ENCODE results near the gene FAM193A.

FAM193A gene

DNA sequence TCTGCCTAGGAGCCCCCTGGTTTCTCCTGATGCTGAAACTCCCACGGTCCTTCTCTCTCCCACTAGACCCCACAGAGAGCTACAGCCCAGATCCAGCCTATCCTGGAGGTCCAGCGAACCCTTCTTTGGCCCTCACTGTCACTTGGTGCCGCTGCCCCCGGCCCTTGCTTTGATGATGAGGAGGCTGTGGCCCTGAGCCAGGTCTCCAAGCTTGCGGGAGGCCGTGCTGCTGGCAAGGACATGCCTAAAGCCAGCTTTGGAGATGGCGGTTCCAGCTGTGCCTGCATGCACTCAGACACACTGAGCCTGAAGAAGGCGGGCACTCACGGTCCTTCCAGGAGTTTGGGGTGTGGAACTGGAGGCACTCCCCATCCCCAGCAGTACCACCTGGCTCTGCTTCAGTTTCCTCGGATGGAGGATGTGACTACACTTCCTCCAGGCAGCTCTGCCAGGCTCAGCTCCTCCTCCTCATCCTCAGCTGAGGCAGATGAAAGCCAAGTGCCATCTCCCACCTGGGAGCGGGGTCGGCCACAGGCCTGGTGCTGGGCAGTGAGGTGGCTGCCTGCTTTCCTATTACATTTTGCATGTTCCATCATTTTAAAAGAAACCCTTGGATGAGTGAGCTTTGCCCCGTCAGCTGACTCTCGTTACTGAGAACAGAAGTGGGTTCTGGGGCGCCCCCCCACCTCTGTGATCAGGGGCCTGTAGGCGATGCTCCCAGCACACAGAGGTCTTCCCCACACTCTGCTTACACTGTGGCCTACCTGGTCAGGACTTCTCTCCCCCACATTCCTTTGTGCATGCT, 210.6 kb downstream of the FAM193A start:
- TF ChIP-seq BACH2 (CRISPR knock-in tag; IDR thresholded peaks at IDR 0.05; ENCODE audit: borderline replicate concordance) (no peak), ESRRG (CRISPR knock-in tag; IDR thresholded peaks at IDR 0.05) (no peak), TOX (CRISPR knock-in tag; IDR thresholded peaks at IDR 0.05; ENCODE audit: borderline replicate concordance) (no peak), ZFP3 (CRISPR knock-in tag; IDR thresholded peaks at IDR 0.05) (no peak), SNAI2 (CRISPR knock-in tag; IDR thresholded peaks at IDR 0.05) (no peak), OSR1 (CRISPR knock-in tag; IDR thresholded peaks at IDR 0.05) (no peak), ISL1 (CRISPR knock-in tag; IDR thresholded peaks at IDR 0.05) (no peak), ZNF565 (CRISPR knock-in tag; conservative IDR thresholded peaks at IDR 0.05; ENCODE audit: low read depth) (no peak), ZNF70 (CRISPR knock-in tag; IDR thresholded peaks at IDR 0.05) (no peak), ZC3H10 (CRISPR knock-in tag; IDR thresholded peaks at IDR 0.05) (no peak), ZNF8 (CRISPR knock-in tag; IDR thresholded peaks at IDR 0.05) (no peak), ZFP30 (CRISPR knock-in tag; IDR thresholded peaks at IDR 0.05) (no peak), RARB (CRISPR knock-in tag; IDR thresholded peaks at IDR 0.05) (no peak), TCF4 (CRISPR knock-in tag; IDR thresholded peaks at IDR 0.05; ENCODE audit: borderline replicate concordance) (no peak)
- TF ChIP-seq, protein P1, sequence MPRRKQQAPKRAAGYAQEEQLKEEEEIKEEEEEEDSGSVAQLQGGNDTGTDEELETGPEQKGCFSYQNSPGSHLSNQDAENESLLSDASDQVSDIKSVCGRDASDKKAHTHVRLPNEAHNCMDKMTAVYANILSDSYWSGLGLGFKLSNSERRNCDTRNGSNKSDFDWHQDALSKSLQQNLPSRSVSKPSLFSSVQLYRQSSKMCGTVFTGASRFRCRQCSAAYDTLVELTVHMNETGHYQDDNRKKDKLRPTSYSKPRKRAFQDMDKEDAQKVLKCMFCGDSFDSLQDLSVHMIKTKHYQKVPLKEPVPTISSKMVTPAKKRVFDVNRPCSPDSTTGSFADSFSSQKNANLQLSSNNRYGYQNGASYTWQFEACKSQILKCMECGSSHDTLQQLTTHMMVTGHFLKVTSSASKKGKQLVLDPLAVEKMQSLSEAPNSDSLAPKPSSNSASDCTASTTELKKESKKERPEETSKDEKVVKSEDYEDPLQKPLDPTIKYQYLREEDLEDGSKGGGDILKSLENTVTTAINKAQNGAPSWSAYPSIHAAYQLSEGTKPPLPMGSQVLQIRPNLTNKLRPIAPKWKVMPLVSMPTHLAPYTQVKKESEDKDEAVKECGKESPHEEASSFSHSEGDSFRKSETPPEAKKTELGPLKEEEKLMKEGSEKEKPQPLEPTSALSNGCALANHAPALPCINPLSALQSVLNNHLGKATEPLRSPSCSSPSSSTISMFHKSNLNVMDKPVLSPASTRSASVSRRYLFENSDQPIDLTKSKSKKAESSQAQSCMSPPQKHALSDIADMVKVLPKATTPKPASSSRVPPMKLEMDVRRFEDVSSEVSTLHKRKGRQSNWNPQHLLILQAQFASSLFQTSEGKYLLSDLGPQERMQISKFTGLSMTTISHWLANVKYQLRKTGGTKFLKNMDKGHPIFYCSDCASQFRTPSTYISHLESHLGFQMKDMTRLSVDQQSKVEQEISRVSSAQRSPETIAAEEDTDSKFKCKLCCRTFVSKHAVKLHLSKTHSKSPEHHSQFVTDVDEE (CRISPR knock-in tag; IDR thresholded peaks at IDR 0.05) = no peak
- TF ChIP-seq, protein P2, sequence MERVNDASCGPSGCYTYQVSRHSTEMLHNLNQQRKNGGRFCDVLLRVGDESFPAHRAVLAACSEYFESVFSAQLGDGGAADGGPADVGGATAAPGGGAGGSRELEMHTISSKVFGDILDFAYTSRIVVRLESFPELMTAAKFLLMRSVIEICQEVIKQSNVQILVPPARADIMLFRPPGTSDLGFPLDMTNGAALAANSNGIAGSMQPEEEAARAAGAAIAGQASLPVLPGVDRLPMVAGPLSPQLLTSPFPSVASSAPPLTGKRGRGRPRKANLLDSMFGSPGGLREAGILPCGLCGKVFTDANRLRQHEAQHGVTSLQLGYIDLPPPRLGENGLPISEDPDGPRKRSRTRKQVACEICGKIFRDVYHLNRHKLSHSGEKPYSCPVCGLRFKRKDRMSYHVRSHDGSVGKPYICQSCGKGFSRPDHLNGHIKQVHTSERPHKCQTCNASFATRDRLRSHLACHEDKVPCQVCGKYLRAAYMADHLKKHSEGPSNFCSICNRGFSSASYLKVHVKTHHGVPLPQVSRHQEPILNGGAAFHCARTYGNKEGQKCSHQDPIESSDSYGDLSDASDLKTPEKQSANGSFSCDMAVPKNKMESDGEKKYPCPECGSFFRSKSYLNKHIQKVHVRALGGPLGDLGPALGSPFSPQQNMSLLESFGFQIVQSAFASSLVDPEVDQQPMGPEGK (CRISPR knock-in tag; IDR thresholded peaks at IDR 0.05; ENCODE audit: borderline replicate concordance) = no peak
- TF ChIP-seq, protein P3, sequence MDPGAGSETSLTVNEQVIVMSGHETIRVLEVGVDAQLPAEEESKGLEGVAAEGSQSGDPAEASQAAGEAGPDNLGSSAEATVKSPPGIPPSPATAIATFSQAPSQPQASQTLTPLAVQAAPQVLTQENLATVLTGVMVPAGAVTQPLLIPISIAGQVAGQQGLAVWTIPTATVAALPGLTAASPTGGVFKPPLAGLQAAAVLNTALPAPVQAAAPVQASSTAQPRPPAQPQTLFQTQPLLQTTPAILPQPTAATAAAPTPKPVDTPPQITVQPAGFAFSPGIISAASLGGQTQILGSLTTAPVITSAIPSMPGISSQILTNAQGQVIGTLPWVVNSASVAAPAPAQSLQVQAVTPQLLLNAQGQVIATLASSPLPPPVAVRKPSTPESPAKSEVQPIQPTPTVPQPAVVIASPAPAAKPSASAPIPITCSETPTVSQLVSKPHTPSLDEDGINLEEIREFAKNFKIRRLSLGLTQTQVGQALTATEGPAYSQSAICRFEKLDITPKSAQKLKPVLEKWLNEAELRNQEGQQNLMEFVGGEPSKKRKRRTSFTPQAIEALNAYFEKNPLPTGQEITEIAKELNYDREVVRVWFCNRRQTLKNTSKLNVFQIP (CRISPR knock-in tag; IDR thresholded peaks at IDR 0.05; ENCODE audit: borderline replicate concordance, low read depth) = no peak
- TF ChIP-seq, protein P4, sequence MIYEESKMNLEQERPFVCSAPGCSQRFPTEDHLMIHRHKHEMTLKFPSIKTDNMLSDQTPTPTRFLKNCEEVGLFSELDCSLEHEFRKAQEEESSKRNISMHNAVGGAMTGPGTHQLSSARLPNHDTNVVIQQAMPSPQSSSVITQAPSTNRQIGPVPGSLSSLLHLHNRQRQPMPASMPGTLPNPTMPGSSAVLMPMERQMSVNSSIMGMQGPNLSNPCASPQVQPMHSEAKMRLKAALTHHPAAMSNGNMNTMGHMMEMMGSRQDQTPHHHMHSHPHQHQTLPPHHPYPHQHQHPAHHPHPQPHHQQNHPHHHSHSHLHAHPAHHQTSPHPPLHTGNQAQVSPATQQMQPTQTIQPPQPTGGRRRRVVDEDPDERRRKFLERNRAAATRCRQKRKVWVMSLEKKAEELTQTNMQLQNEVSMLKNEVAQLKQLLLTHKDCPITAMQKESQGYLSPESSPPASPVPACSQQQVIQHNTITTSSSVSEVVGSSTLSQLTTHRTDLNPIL (CRISPR knock-in tag; IDR thresholded peaks at IDR 0.05; ENCODE audit: low read depth) = no peak
- TF ChIP-seq, protein P5, sequence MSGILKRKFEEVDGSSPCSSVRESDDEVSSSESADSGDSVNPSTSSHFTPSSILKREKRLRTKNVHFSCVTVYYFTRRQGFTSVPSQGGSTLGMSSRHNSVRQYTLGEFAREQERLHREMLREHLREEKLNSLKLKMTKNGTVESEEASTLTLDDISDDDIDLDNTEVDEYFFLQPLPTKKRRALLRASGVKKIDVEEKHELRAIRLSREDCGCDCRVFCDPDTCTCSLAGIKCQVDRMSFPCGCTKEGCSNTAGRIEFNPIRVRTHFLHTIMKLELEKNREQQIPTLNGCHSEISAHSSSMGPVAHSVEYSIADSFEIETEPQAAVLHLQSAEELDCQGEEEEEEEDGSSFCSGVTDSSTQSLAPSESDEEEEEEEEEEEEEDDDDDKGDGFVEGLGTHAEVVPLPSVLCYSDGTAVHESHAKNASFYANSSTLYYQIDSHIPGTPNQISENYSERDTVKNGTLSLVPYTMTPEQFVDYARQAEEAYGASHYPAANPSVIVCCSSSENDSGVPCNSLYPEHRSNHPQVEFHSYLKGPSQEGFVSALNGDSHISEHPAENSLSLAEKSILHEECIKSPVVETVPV (CRISPR knock-in tag; IDR thresholded peaks at IDR 0.05) = no peak
- no peak for ATAC-seq

DNA sequence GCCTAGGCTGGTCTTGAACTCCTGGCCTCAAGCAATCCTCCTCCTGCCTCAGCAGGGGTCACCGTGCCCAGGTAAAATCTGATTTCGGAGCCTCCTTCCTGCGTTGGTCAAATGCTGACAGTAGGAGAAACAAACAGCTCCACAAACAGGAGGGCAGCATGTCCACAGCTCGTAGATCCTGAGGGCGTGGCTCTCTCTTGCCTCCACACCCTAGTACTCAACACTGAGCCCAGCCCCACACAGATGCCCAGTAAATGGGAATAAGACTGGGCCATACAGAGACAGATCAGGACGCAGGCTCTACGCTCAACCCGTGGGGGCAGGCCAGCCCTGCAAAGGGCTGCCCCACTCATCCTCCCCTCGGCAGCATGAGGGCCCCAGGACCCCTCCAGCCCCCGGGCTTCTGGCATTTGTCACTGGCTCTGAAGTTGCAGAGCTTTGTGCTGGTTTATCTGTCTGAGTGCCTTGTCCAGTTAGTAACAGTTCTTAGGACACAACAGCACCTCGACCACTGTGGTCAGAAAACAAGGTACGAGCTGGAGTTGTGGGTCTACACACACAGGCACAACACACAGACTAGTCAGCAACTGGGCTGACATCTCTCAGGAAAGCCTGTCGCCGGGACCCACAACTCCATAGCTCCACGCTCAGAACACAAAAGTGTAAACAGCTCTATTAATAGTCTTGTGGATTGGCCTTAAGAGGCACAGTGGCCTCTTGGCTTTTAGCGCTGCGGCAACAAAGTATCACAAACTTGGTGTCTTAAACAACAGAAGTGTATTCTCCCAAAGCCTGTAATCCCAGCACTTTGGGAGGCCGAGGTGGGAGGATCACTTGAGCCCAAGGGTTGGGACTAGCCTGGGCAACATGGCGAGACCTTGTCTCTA, 214.5 kb downstream of the FAM193A start:
- ATAC-seq = no peak
- TF ChIP-seq ZNF8 (CRISPR knock-in tag; IDR thresholded peaks at IDR 0.05) = no peak
- TF ChIP-seq TOX (CRISPR knock-in tag; IDR thresholded peaks at IDR 0.05; ENCODE audit: borderline replicate concordance) = no peak
- TF ChIP-seq, protein P5 (CRISPR knock-in tag; IDR thresholded peaks at IDR 0.05) = no peak
- TF ChIP-seq ARNTL (CRISPR knock-in tag; IDR thresholded peaks at IDR 0.05; ENCODE audit: borderline replicate concordance, low read depth) = no peak
- no peak for TF ChIP-seq TCF4 (CRISPR knock-in tag; IDR thresholded peaks at IDR 0.05; ENCODE audit: borderline replicate concordance)
- TF ChIP-seq, protein P3 (CRISPR knock-in tag; IDR thresholded peaks at IDR 0.05; ENCODE audit: borderline replicate concordance, low read depth) = no peak
- no peak for TF ChIP-seq ZC3H10 (CRISPR knock-in tag; IDR thresholded peaks at IDR 0.05)
- TF ChIP-seq, protein P4 (CRISPR knock-in tag; IDR thresholded peaks at IDR 0.05; ENCODE audit: low read depth) = no peak
- TF ChIP-seq, protein P2 (CRISPR knock-in tag; IDR thresholded peaks at IDR 0.05; ENCODE audit: borderline replicate concordance) = no peak
